GM18870 (cell line): ENCODE data around the gene PTPRE.
A peak's percentile ranks its signal among the peaks of the same experiment; 100 is the strongest.

Experiments
- ATAC-seq: cut with Tn5 transposase; IDR thresholded peaks from one replicate; pipeline ENCODE4 v1.9.1; 2021; ENCODE audit warnings: moderate library complexity; ENCODE audit not compliant: unreplicated experiment

The PTPRE gene

GRCh38 chr10:128018236-128018635 is 111.3 kb downstream of the PTPRE start:
- ATAC-seq, result no peak

- ATAC-seq, result no peak
Measured at GRCh38 chr10:128018691-128019090, 111.8 kb downstream of the PTPRE start.

GRCh38 chr10:128022261-128023196 is 115.6 kb downstream of the PTPRE start:
- no peak for ATAC-seq

GRCh38 chr10:128024426-128024825 is 117.5 kb downstream of the PTPRE start:
- ATAC-seq, result no peak

GRCh38 chr10:128025437-128025836 is 118.5 kb downstream of the PTPRE start:
- no peak for ATAC-seq

GRCh38 chr10:128025951-128026350 is 119.0 kb downstream of the PTPRE start:
- ATAC-seq, result no peak

GRCh38 chr10:128026615-128027300 is 119.9 kb downstream of the PTPRE start:
- no peak for ATAC-seq

- ATAC-seq, result no peak
Measured at GRCh38 chr10:128027306-128027705, 120.4 kb downstream of the PTPRE start.

GRCh38 chr10:128027822-128028507 is 121.1 kb downstream of the PTPRE start:
- no peak for ATAC-seq

GRCh38 chr10:128028508-128029289 is 121.8 kb downstream of the PTPRE start:
- no peak for ATAC-seq

- ATAC-seq, result no peak
Measured at GRCh38 chr10:128029290-128029651, 122.4 kb downstream of the PTPRE start.

- ATAC-seq, result no peak
Measured at GRCh38 chr10:128029731-128030369, 122.9 kb downstream of the PTPRE start.

GRCh38 chr10:128030498-128031072 is 123.7 kb downstream of the PTPRE start:
- no peak for ATAC-seq

- no peak for ATAC-seq
Measured at GRCh38 chr10:128031216-128031615, 124.3 kb downstream of the PTPRE start.

GRCh38 chr10:128032466-128032865 is 125.6 kb downstream of the PTPRE start:
- ATAC-seq, result no peak

- ATAC-seq, result peak; percentile 52
Measured at GRCh38 chr10:128035557-128035973, 128.7 kb downstream of the PTPRE start.

GRCh38 chr10:128036011-128036615 is 129.2 kb downstream of the PTPRE start:
- no peak for ATAC-seq

GRCh38 chr10:128036746-128037543 is 130.0 kb downstream of the PTPRE start:
- ATAC-seq, result no peak

- no peak for ATAC-seq
Measured at GRCh38 chr10:128040096-128040495, 133.2 kb downstream of the PTPRE start.
